ENCODE data around the gene DNAJC5G.
"Not testable (repeated sequence)": the region's sequence is repeated elsewhere in the genome, so short reads cannot be mapped to it uniquely, and the experiment has no call there.

Gene DNAJC5G

DNA sequence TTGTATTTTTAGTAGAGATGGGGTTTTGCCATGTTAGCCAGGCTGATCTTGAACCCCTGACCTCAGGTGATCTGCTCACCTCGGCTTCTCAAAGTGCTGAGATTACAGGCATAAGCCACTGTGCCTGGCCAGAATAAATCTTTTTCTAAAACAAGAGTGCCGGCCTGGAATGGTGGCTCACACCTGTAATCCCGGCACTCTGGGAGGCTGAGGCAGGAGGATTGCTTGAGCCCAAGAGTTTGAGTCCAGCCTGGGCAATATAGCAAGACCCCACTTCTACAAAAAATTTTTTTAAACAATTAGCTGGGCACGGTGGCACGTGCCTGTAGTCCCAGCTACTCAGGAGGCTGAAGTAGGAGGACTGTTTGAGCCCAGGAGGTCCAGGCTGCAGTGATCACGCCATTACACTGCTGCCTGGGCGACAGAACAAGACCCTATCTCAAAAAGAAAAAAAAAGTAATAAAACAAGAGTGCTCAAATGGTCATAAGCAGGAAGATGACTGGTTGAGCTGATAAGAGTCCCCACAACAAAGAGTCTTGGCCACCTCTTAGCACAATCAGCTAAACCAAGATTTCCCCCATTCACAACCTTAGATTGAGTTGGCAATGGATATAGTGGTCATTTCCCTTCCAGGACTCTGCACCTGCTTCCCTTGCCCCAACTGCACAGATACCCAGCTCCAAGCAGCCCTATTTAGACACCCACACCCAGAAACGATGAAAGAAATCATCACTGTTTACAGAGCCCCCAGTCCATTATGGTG is 38.8 kb downstream of the DNAJC5G start:
- POLR2A ChIA-PET: no interaction called here
- CTCF ChIA-PET: interaction anchor here (0.8 to 4.5 kb wide), 8 partner anchors 11 to 468 kb away, joined by 3 to 42 read pairs (median 4); partner anchors contain the start of gene EIF2B4
- DNase-seq (ENCODE audit: low read depth, low spot score): no peak
- TF ChIP-seq, protein P1, sequence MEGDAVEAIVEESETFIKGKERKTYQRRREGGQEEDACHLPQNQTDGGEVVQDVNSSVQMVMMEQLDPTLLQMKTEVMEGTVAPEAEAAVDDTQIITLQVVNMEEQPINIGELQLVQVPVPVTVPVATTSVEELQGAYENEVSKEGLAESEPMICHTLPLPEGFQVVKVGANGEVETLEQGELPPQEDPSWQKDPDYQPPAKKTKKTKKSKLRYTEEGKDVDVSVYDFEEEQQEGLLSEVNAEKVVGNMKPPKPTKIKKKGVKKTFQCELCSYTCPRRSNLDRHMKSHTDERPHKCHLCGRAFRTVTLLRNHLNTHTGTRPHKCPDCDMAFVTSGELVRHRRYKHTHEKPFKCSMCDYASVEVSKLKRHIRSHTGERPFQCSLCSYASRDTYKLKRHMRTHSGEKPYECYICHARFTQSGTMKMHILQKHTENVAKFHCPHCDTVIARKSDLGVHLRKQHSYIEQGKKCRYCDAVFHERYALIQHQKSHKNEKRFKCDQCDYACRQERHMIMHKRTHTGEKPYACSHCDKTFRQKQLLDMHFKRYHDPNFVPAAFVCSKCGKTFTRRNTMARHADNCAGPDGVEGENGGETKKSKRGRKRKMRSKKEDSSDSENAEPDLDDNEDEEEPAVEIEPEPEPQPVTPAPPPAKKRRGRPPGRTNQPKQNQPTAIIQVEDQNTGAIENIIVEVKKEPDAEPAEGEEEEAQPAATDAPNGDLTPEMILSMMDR (IDR thresholded peaks at IDR 0.05; ENCODE audit: insufficient read depth, low read length, missing control alignments): no peak
- no peak overlapping the region for H3K4me3 ChIP-seq (ENCODE audit: low read depth, low read length)

DNA sequence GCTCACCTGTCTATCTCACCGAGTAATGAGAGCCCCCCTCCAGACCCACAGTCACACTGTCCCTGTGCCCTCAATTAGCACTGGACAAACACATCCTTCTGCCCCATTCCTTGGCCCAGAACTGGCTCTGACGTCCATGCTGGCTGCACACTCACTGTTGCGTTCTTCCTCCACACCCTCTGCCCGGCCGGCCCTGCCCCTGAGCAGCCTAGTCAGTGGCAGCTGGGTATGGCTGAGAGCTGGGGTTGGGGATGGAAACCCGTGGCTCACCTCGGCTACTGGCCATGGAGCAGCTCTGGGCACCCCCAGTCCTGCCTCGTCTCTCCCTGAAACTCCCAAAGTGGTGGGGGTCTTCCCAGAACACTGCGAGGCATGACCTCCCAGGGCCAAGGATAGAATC is 39.5 kb downstream of the DNAJC5G start:
- ChIA-PET CTCF (interaction anchor here (0.8 to 4.5 kb wide), 7 partner anchors 11 to 469 kb away, joined by 3 to 42 read pairs (median 4); partner anchors contain the start of gene EIF2B4), POLR2A (no interaction called here)
- H3K4me3 ChIP-seq (ENCODE audit: low read depth, low read length): no peak overlapping the region
- TF ChIP-seq, protein P1 (IDR thresholded peaks at IDR 0.05; ENCODE audit: insufficient read depth, low read length, missing control alignments): no peak
- no peak for DNase-seq (ENCODE audit: low read depth, low spot score)

DNA sequence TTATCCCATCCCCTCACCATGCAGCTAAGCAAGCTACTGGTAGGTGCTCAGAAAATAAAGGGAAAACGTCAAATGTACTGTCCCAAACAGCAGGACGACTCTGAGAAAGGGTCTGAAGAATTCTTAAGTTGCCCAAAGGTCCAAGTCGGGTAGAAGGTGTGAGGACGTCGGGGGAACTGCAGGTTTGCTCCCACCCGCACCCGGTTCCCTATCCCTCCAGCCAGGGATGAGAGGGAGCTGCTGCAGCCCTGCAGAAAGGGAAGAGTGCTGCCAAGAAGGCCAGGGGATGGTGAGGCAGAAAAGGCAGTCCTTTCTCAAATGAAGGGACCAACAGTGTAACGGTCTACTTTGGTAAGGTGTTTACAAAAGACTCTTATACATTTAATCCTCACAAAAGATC is 39.9 kb downstream of the DNAJC5G start:
- POLR2A ChIA-PET: no interaction called here
- DNase-seq (ENCODE audit: low read depth, low spot score): no peak
- CTCF ChIA-PET: interaction anchor here (0.9 to 4.5 kb wide), 5 partner anchors 12 to 353 kb away, joined by 3 to 42 read pairs (median 4); partner anchors contain the start of gene EIF2B4
- TF ChIP-seq, protein P1 (IDR thresholded peaks at IDR 0.05; ENCODE audit: insufficient read depth, low read length, missing control alignments): no peak
- H3K4me3 ChIP-seq (ENCODE audit: low read depth, low read length): no peak overlapping the region

DNA sequence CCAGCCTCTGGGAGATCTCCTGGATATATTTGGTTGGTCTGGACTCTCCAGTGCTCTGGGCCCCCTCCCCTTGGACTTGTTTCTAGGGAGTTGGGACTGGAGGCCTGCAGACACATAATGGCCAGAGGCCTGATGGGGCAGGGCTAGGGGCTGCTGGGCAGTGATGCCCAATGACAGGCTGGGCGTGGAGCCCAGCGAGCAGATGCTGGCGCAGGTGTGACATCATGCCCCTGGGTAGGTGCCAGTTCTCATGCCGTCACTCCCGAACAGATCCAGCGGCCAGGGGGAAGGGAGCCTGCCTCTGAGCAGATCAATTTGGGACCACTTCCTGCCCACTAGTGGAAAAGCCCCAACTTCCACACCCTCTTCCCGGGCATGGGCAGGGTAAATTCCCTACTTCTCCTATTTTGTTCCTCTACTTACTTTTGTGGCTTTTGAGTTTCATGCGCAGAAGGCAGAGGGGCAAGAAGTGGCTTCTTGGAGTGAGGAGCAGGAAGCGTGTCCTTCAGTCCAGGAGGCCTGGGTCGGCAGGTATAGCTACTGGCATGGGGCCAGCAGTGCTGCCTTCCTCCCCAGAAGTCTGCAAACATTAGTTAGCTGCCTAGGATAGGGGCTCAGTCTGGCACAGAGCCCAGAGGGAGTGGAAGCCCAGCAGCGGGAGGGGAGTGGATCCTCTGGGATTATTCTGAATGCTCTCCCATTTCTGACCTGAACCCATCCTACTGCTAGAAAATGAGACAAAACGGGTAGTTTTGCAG is 41.6 kb downstream of the DNAJC5G start:
- no peak for DNase-seq (ENCODE audit: low read depth, low spot score)
- POLR2A ChIA-PET: no interaction called here
- H3K4me3 ChIP-seq (ENCODE audit: low read depth, low read length): no peak overlapping the region
- CTCF ChIA-PET: interaction anchor here (8.1 kb wide), 1 partner anchor 13 kb away, joined by 94 read pairs; no protein-coding TSS in a partner anchor
- TF ChIP-seq, protein P1 (IDR thresholded peaks at IDR 0.05; ENCODE audit: insufficient read depth, low read length, missing control alignments): no peak

DNA sequence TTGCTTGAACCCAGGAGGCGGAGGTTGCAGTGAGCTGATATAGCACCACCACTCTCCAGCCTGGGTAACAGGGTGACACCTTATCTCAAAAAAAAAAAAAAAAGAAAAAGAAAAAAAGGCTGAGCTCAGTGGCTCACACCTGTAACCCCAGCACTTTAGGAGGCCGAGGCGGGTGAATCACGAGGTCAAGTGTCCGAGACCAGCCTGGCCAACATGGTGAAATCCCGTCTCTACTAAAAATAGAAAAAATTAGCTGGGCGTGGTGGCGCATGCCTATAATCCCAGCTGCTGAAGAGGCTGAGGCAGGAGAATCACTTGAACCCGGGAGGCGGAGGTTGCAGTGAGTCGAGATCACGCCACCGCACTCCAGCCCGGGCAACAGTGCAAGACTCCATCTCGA is 44.6 kb downstream of the DNAJC5G start:
- ChIA-PET CTCF (interaction anchor here (0.6 to 8.1 kb wide), 9 partner anchors 8 to 363 kb away, joined by 3 to 94 read pairs (median 4); partner anchors contain the start of gene EIF2B4), POLR2A (interaction anchor here (0.7 kb wide), 1 partner anchor 218 kb away, joined by 3 read pairs; no protein-coding TSS in a partner anchor)
- not testable (repeated sequence) for H3K4me3 ChIP-seq (ENCODE audit: low read depth, low read length); DNase-seq (ENCODE audit: low read depth, low spot score)

DNA sequence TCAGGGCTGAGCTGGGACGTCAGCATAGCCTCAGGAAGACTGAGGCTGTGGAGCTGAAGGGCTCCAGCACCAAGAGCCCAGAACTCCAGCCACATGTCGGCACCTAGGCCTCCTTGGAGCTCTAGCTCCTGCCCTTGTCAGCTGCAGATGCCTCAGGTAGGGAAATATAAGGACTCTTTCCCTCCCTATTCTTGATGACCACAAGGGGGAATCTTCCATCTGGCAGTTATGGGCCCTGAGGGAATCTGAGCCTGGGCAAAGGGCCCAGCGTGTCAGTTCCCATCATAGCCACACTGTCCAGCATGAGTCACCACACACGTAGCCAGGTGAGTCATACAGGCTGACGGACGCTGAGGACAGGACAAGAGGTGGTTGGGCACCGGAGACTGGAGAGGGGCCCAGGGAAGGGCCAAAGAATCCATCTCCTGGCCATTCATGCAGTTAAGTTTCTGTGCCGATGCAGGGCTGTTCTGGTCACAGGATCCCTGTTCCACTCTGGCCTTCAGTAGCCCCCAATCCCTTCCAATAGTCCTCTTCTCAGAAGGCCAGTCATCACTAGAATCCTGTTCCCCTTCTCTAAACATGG is 45.8 kb downstream of the DNAJC5G start:
- H3K4me3 ChIP-seq (ENCODE audit: low read depth, low read length): peak overlapping the region; percentile 2
- ChIA-PET CTCF (interaction anchor here (0.6 to 8.1 kb wide), 16 partner anchors 9 to 197 kb away, joined by 3 to 94 read pairs (median 4); partner anchors contain the start of genes ABHD1, EIF2B4 and UCN), POLR2A (interaction anchor here (1.2 kb wide), 1 partner anchor 36 kb away, joined by 3 read pairs; the partner anchor contains the start of gene GTF3C2)
- TF ChIP-seq, protein P1 (IDR thresholded peaks at IDR 0.05; ENCODE audit: insufficient read depth, low read length, missing control alignments): peak; percentile 70
- DNase-seq (ENCODE audit: low read depth, low spot score): peak; percentile 97
